Measurements from ENCODE around the gene DISC1.

GRCh38 chr1:231931846-231932454, 305.4 kb downstream of the DISC1 start:
- TF ChIP-seq FOXM1 (IDR thresholded peaks at IDR 0.05; ENCODE audit: borderline replicate concordance) (no peak), BHLHE40 (IDR thresholded peaks at IDR 0.05; ENCODE audit: borderline replicate concordance) (no peak), TARDBP (IDR thresholded peaks at IDR 0.05) (no peak), NFRKB (IDR thresholded peaks at IDR 0.05) (no peak), HDGF (IDR thresholded peaks at IDR 0.05; ENCODE audit: borderline replicate concordance) (no peak), ARNT (IDR thresholded peaks at IDR 0.05) (no peak), SUZ12 (IDR thresholded peaks at IDR 0.05) (no peak), PKNOX1 (IDR thresholded peaks at IDR 0.05) (no peak)
